ENCODE data around the gene TARDBP.

- TF ChIP-seq CTCF (conservative IDR thresholded peaks at IDR 0.05; ENCODE audit: low read depth, low read length) (no peak), EZH2 (IDR thresholded peaks at IDR 0.05; ENCODE audit: borderline replicate concordance, low read depth, low read length, poor library complexity, severe bottlenecking) (no peak)
Measured at GRCh38 chr1:11031624-11032262, 19.3 kb downstream of the TARDBP start.
